IMR-90 (cell line): ENCODE data around the gene KCNK17. TPM values are rescaled to one million over a fixed set of nuclear protein-coding genes. Genes with fewer than 3 reads are reported as not detected.

Experiments
- ATAC-seq: fragments of 200-7000 bp; cut with Tn5 transposase; 2 replicates; pipeline ENCODE4 v1.9.1; 2020; ENCODE audit warnings: low read depth, mild to moderate bottlenecking, moderate library complexity
- BruUV-seq: library from RNA; stranded (reverse); fragments of 400-500 nt; replicated peaks from 2 replicates; lab custom pipeline; 2021; lab: Mats Ljungman, UMichigan
- CTCF ChIA-PET: fragments of 300-600 bp; formaldehyde crosslinking; extraction: SDS; loops from one replicate; lab custom pipeline; 2021; ENCODE audit warnings: antibody characterized with exemption; lab: Yijun Ruan, JAX
- POLR2A ChIA-PET: fragments of 300-600 bp; sonication (Branson Sonifier 250); formaldehyde crosslinking; loops from one replicate; lab custom pipeline; 2022; ENCODE audit warnings: antibody characterized with exemption; ENCODE audit not compliant: unreplicated experiment; lab: Charles Lee
- DNase-seq: peaks from one replicate; pipeline ENCODE4 v3.0.0; 2013
- H2AFZ ChIP-seq: replicated peaks from 2 replicates; pipeline ENCODE3; 2013; ENCODE audit warnings: low read length, mild to moderate bottlenecking; ENCODE audit not compliant: poor library complexity
- H2AK5ac ChIP-seq: 2 replicates; pipeline ENCODE4 v1.6.1; 2013; ENCODE audit warnings: low read depth, low read length, inconsistent platforms
- H2AK9ac ChIP-seq: replicated peaks from 2 replicates; pipeline ENCODE3; 2013; ENCODE audit warnings: mild to moderate bottlenecking, low read depth, low read length, moderate library complexity; ENCODE audit not compliant: poor library complexity
- H2BK120ac ChIP-seq: 2 replicates; pipeline ENCODE4 v1.6.1; 2013; ENCODE audit warnings: low read depth, low read length, inconsistent platforms
- H2BK15ac ChIP-seq: 3 replicates; pipeline ENCODE4 v1.6.1; 2013; ENCODE audit warnings: low read depth, low read length, inconsistent platforms
- H2BK20ac ChIP-seq: 2 replicates; pipeline ENCODE4 v1.6.1; 2013; ENCODE audit warnings: low read depth, mild to moderate bottlenecking, inconsistent platforms, low read length, moderate library complexity
- H2BK5ac ChIP-seq: 2 replicates; pipeline ENCODE4 v1.6.1; 2013; ENCODE audit warnings: mild to moderate bottlenecking, low read depth, low read length, inconsistent platforms; ENCODE audit not compliant: poor library complexity, severe bottlenecking
- H3K14ac ChIP-seq: replicated peaks from 2 replicates; pipeline ENCODE4 v1.6.1; 2013; ENCODE audit warnings: low read depth, low read length, inconsistent platforms
- H3K18ac ChIP-seq: 2 replicates; pipeline ENCODE4 v1.6.1; 2013; ENCODE audit warnings: low read depth, low read length, control low read depth
- H3K23ac ChIP-seq: 2 replicates; pipeline ENCODE4 v1.6.1; 2013; ENCODE audit warnings: low read depth, low read length, inconsistent platforms
- H3K27ac ChIP-seq: 2 replicates; pipeline ENCODE4 v1.5.1; 2013; ENCODE audit warnings: mild to moderate bottlenecking, control low read depth, low read length; ENCODE audit not compliant: insufficient read depth
- H3K27me3 ChIP-seq: 2 replicates; pipeline ENCODE4 v1.6.1; 2013; ENCODE audit warnings: low read length; ENCODE audit not compliant: control insufficient read depth, insufficient read depth
- H3K36me3 ChIP-seq: 2 replicates; pipeline ENCODE4 v1.6.1; 2013; ENCODE audit warnings: low read length, mixed read lengths; ENCODE audit not compliant: control insufficient read depth, insufficient read depth
- H3K4ac ChIP-seq: 2 replicates; pipeline ENCODE4 v1.6.1; 2013; ENCODE audit warnings: low read depth, low read length, inconsistent platforms
- H3K4me1 ChIP-seq: 2 replicates; pipeline ENCODE4 v1.6.1; 2013; ENCODE audit warnings: low read length, mixed read lengths; ENCODE audit not compliant: control insufficient read depth, insufficient read depth
- H3K4me2 ChIP-seq: 2 replicates; pipeline ENCODE4 v1.6.1; 2013; ENCODE audit warnings: low read depth, mild to moderate bottlenecking, control low read depth, low read length, moderate library complexity
- H3K4me3 ChIP-seq: 2 replicates; pipeline ENCODE4 v1.5.1; 2013; ENCODE audit warnings: low read depth, mild to moderate bottlenecking, control low read depth, low read length, moderate library complexity; ENCODE audit not compliant: insufficient read depth
- H3K56ac ChIP-seq: 2 replicates; pipeline ENCODE4 v1.6.1; 2013; ENCODE audit warnings: low read length, inconsistent platforms; ENCODE audit not compliant: insufficient read depth; ENCODE audit errors: extremely low read depth
- H3K79me1 ChIP-seq, 2 experiments: 2 replicates each; pipeline ENCODE4 v1.6.1; 2013; ENCODE audit warnings: low read length in 2 of 2, inconsistent platforms in 1 of 2, low read depth in 1 of 2
- H3K9ac ChIP-seq: 2 replicates; pipeline ENCODE4 v1.6.1; 2013; ENCODE audit warnings: low read depth, low read length, control low read depth
- H3K9me1 ChIP-seq: 2 replicates; pipeline ENCODE4 v1.6.1; 2013; ENCODE audit warnings: low read length, inconsistent platforms; ENCODE audit not compliant: insufficient read depth
- H3K9me3 ChIP-seq: 2 replicates; pipeline ENCODE4 v1.6.1; 2013; ENCODE audit warnings: low read length; ENCODE audit not compliant: control insufficient read depth, insufficient read depth
- H4K20me1 ChIP-seq: 2 replicates; pipeline ENCODE4 v1.6.1; 2013; ENCODE audit warnings: low read length, inconsistent platforms; ENCODE audit not compliant: insufficient read depth
- H4K5ac ChIP-seq: 2 replicates; pipeline ENCODE4 v1.6.1; 2013; ENCODE audit warnings: mild to moderate bottlenecking, low read depth, low read length, control low read depth
- H4K8ac ChIP-seq, 2 experiments: 2 replicates each; pipeline ENCODE4 v1.6.1; 2013; ENCODE audit warnings: low read depth in 2 of 2, low read length in 2 of 2, control low read depth in 1 of 2, inconsistent platforms in 1 of 2
- H4K91ac ChIP-seq: 2 replicates; pipeline ENCODE4 v1.6.1; 2013; ENCODE audit warnings: low read depth, low read length, inconsistent platforms; ENCODE audit not compliant: insufficient read depth
- CEBPB ChIP-seq: IDR thresholded peaks from 2 replicates; pipeline ENCODE4 v1.6.1; 2012; ENCODE audit warnings: low read depth, low read length, improper control_type of control experiment
- CHD1 ChIP-seq: IDR thresholded peaks from 2 replicates; pipeline ENCODE4 v1.6.1; 2012; ENCODE audit warnings: low read depth, low read length, improper control_type of control experiment
- FOS ChIP-seq: fragments of 150-350 bp; IDR thresholded peaks from 2 replicates; pipeline ENCODE4 v1.6.1; 2016; ENCODE audit warnings: low read depth, low read length
- MAZ ChIP-seq: IDR thresholded peaks from 2 replicates; pipeline ENCODE4 v1.6.1; 2012; ENCODE audit warnings: low read depth, mild to moderate bottlenecking, low read length, improper control_type of control experiment, moderate library complexity, borderline replicate concordance
- SMC3 ChIP-seq: fragments of 150-350 bp; IDR thresholded peaks from 2 replicates; pipeline ENCODE4 v1.6.1; 2016; ENCODE audit warnings: low read depth, mild to moderate bottlenecking, antibody characterized with exemption, low read length, moderate library complexity
- WGBS, 2 experiments: methylation state at CpG; one replicate each; pipeline versions ENCODE4 v1.1.5 to v1.1.7; 2013; ENCODE audit warnings: missing lambda C conversion rate in 2 of 2; ENCODE audit not compliant: insufficient read length in 1 of 2; ENCODE audit errors: extremely low coverage in 2 of 2; 5-methylcytosine and 5-hydroxymethylcytosine counted together
- dilution Hi-C: fragments of 300-500 bp; cut with HindIII; formaldehyde crosslinking; loops from one replicate; pipeline ENCODE4 v1.14.3; 2018; ENCODE audit warnings: low sequenced_read_pairs; ENCODE audit not compliant: unreplicated experiment
- in situ Hi-C: fragments of 300-500 bp; cut with MboI; formaldehyde crosslinking; loops from 3 replicates; pipeline ENCODE4 v1.14.3; 2019; ENCODE audit warnings: low sequenced_read_pairs, inconsistent platforms, mixed read lengths
- intact Hi-C: fragments of 100-400 bp; cut with micrococcal nuclease; formaldehyde crosslinking; loops from 2 replicates; pipeline ENCODE4 v1.10.0; 2022
- polyA plus RNA-seq, 3 experiments: library from polyadenylated mRNA; depleted of rRNA; stranded (reverse); fragments of >200 nt; gene quantifications; 2 replicates each; pipeline ENCODE4 v1.2.3, GENCODE V29; 2012; ENCODE audit warnings: low replicate concordance in 1 of 3
- total RNA-seq: library from RNA; depleted of rRNA; stranded (reverse); fragments of >200 nt; gene quantifications from 2 replicates; pipeline ENCODE4 v1.2.3, GENCODE V29; 2012
- TF ChIP-seq, protein P1 (sequence below): fragments of 150-350 bp; IDR thresholded peaks from 2 replicates; pipeline ENCODE4 v1.6.1; 2016; ENCODE audit warnings: low read depth, mild to moderate bottlenecking, low read length, moderate library complexity, borderline replicate concordance
- TF ChIP-seq, protein P2 (sequence below): conservative IDR thresholded peaks from 2 replicates; pipeline ENCODE4 v1.5.1; 2012; ENCODE audit warnings: mild to moderate bottlenecking, low read depth, low read length, improper control_type of control experiment

Gene KCNK17
- total and polyA plus RNA-seq, 2 of the 4 experiments (the other 2 are of a cell fraction): not detected

- Histone ChIP-seq H3K4ac (no peak overlapping the region), H3K79me1 (no peaks in the 10 kb centered on the region), H3K27ac (no peak overlapping the region), H3K9ac (no peak overlapping the region), H2BK15ac (no peak overlapping the region), H3K27me3 (peaks cover 2% of the 10 kb centered on the region; the same call in 1 of the 2 replicates), H3K18ac (no peak overlapping the region), H3K9me3 (no peaks in the 10 kb centered on the region), H3K4me2 (no peak overlapping the region), H4K8ac (no peak overlapping the region), H4K20me1 (no peaks in the 10 kb centered on the region), H2BK120ac (no peak overlapping the region), H3K56ac (no peak overlapping the region), H3K36me3 (no peaks in the 10 kb centered on the region), H2AFZ (no peak overlapping the region), H2AK9ac (no peak overlapping the region), H2BK20ac (no peak overlapping the region), H2BK5ac (no peak overlapping the region), H4K5ac (no peak overlapping the region), H3K14ac (no peak overlapping the region), H4K91ac (no peak overlapping the region), H3K23ac (no peak overlapping the region), H3K4me1 (no peaks in the 10 kb centered on the region), H3K9me1 (no peaks in the 10 kb centered on the region), H2AK5ac (no peak overlapping the region), H3K4me3 (no peak overlapping the region)
- intact Hi-C loops: no loop called here
- CTCF ChIA-PET: interaction anchor here (1.4 kb wide), 1 partner anchor 10 kb away, joined by 5 read pairs; no protein-coding TSS in a partner anchor
- WGBS, 2 experiments: 100% methylated on average over 2 of the region's 13 CpGs; no CpG with 5 or more reads in 1 of the 2 experiments
- BruUV-seq: no TSS peak
- dilution Hi-C loops: no loop called here
- POLR2A ChIA-PET: no interaction called here
- TF ChIP-seq FOS: no peak
- no peak for TF ChIP-seq MAZ
- TF ChIP-seq, protein P1, sequence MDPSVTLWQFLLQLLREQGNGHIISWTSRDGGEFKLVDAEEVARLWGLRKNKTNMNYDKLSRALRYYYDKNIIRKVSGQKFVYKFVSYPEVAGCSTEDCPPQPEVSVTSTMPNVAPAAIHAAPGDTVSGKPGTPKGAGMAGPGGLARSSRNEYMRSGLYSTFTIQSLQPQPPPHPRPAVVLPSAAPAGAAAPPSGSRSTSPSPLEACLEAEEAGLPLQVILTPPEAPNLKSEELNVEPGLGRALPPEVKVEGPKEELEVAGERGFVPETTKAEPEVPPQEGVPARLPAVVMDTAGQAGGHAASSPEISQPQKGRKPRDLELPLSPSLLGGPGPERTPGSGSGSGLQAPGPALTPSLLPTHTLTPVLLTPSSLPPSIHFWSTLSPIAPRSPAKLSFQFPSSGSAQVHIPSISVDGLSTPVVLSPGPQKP: no peak
- TF ChIP-seq, protein P2, sequence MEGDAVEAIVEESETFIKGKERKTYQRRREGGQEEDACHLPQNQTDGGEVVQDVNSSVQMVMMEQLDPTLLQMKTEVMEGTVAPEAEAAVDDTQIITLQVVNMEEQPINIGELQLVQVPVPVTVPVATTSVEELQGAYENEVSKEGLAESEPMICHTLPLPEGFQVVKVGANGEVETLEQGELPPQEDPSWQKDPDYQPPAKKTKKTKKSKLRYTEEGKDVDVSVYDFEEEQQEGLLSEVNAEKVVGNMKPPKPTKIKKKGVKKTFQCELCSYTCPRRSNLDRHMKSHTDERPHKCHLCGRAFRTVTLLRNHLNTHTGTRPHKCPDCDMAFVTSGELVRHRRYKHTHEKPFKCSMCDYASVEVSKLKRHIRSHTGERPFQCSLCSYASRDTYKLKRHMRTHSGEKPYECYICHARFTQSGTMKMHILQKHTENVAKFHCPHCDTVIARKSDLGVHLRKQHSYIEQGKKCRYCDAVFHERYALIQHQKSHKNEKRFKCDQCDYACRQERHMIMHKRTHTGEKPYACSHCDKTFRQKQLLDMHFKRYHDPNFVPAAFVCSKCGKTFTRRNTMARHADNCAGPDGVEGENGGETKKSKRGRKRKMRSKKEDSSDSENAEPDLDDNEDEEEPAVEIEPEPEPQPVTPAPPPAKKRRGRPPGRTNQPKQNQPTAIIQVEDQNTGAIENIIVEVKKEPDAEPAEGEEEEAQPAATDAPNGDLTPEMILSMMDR: no peak
- TF ChIP-seq CHD1: no peak
- no peak for TF ChIP-seq CEBPB
- TF ChIP-seq SMC3: no peak
- in situ Hi-C loops: loop anchor here (25.0 kb wide), 2 partner anchors 1486 to 1686 kb away; partner anchors contain the start of genes TSPO2 and UNC5CL
- ATAC-seq (no peak), DNase-seq (no peak)
These were observed 36.7 kb upstream of the KCNK17 start for GRCh38 chr6:39350723-39351505.
